GM18909 (cell line): ENCODE data around the gene CNTNAP2.
A peak's percentile ranks its signal among the peaks of the same experiment; 100 is the strongest.

ENCODE experiments used
- ATAC-seq: cut with Tn5 transposase; IDR thresholded peaks from one replicate; pipeline ENCODE4 v1.9.1; 2021; ENCODE audit warnings: mild to moderate bottlenecking; ENCODE audit not compliant: unreplicated experiment, poor library complexity

Gene CNTNAP2

DNA sequence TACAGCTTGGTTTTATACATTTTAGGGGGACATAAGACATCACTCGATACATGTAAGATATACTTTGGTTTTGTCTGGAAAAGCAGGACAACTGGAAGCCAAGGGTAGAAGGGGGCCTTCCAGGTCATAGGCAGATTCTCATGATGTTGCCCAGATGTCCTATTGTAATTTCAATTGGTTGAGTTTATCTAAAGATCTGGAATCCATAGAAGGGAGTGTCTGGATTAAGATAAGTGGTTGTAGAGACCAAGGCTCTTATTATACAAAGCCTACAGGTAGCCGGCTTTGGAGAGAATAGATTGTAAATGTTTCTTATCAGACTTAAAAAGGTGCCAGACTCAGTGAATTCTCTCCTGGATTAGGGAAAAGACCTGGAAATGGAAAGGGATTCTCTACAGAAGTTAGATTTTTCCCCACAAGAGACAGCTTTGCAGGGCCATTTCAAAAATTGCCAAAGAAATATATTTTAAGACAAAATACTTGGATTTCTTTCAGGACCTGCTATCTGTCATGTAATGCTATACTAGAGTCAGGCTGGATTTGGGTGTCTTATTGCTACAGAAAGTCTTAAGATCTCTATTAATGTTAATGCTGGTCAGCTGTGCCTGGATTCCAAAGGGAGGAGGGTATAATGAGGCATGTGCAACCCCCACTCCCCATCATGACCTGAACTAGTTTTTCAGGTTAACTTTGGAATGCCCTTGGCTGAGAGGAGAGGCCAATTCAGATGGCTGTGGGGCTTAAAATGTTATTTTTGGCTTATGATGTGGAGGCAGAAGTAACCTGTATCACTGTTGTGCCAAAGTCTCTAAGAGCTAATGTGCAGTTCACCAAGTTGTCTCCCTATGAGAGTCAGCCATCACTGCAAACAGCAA, 1962.8 kb downstream of the CNTNAP2 start:
- no peak for ATAC-seq

DNA sequence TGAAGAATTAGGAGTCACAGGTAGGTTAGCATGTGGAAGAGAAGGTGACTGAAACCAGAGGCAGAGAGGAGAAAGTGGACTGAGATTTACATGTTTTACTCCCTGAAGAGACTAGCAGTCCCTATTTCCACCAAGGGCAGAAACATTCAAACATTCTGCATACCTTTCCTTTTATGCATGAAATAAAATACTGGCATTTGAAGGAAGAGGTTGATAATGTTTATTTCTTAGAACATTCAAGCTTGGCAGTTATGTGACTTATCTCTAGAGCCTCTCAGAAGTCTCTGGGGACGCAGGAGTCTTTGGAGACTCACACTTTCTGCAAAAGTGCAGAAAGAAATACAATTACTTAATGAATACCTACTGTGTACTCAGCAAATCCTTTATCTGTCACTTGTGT, 1966.8 kb downstream of the CNTNAP2 start:
- no peak for ATAC-seq

DNA sequence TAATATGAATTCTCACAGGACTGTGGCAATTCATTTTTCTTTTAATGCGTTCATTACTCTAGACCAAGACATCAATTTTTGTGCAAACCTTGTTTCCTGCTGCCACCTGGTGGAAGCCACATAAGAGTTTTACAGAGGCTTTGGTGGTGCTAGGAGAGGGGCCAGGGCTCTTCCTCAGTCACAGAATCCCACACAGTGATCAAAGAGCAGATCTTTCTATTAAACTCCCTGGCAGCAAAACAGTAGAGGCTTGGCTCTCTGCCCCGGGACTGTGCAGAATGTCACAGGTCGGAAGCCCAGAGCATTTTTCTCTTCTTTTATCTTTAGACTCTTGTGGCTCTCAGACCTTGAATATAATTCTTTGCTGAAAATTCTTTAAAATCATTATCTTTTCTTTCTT, 1967.5 kb downstream of the CNTNAP2 start:
- ATAC-seq = peak; percentile 69

DNA sequence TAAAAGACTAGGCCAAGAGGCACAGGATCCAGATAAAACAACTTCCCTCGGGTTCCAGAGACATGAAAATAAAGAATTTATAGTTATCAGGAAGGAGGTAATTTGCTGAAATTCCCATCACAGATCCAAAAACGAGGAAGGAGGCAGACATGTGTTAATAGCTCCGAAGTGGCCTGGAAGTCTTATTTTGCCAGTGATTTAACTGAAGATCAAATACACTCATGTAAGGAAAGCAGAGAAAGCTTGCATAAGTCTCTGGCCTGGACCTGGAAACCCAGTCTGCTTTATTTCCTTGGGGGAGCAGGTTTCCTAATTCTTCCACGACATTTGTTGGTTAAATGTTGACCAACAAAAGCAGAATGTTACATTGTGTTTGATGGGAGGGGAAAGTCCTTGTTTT, 1975.3 kb downstream of the CNTNAP2 start:
- no peak for ATAC-seq

DNA sequence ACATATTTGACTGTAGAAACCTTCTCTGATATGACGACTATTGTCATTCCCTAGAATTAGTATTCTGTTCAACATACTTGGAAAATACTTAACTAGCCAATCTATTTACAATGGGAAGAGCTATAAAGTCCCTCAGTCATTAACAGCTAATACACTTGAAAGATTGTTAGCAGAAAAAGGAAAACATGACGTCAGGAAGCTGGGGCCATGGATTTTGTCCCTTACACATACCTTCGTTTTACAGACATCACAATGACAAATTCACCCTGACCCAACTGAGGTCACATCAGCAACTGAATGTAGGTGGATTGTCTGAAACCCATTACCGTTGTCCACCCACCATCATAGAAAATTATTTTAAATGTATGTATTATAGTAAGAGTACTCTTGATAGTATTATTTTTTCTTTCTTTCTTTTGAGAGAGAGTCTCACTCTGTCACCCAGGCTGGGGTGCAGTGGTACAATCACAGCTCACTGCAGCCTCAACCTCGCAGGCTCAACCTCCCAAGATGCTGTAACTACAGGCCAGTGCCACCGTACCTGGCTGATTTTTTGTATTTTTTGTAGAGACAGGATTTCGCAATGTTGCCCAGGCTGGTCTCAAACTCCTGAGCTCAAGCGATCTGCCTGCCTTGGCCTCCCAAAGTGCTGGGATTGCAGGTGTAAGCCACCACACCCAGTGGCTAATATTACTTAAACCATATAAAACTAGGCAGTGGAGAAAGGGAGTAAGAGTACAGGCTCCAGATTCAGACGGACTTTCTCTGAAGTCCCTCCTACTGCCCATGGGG, 1977.0 kb downstream of the CNTNAP2 start:
- ATAC-seq = no peak

DNA sequence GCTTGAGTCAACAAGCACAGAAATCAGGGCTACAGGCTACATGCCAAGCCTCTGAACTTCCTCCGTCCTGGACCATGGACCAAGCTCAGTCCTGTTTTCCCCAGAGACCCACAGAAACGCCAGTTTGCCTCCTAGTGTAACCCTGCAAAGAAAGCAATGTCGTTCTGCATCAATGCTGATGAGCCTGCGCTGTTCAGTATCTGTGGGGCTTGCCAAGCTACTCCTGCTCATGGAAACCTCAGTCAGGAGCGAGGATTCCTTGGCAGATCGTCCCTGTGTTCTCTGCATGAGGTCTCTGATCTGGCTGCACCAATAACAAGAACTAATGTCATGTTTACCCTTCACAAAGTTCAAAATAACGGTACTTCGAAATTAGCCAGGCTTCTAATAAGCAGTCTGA, 1978.5 kb downstream of the CNTNAP2 start:
- no peak for ATAC-seq

DNA sequence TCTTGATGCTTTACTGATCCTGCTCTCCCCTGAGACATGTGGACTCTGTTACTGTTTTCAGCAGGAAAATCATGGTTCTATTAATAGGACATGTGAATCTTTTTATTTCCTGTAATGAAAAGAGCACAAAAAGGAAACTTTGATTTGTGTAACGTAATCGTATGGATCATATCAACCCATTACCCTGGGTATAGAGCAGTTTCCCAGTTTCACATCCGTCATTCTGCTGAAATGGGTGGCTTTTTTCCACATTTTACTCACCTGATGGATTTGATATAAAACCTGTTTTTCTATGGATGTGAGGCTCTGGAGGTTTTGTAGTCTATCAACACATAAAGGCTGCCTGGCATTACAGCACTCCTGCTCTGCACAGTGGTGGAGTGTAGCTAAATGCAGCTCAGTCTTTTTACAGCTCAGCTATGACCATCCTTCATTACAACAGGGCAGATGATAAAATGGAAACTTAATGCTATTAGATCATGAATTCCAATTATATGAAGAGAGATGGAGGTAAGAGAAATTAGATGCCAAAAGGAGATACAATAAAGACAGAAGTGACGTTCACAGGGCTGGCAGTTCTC, 1987.6 kb downstream of the CNTNAP2 start:
- no peak for ATAC-seq

DNA sequence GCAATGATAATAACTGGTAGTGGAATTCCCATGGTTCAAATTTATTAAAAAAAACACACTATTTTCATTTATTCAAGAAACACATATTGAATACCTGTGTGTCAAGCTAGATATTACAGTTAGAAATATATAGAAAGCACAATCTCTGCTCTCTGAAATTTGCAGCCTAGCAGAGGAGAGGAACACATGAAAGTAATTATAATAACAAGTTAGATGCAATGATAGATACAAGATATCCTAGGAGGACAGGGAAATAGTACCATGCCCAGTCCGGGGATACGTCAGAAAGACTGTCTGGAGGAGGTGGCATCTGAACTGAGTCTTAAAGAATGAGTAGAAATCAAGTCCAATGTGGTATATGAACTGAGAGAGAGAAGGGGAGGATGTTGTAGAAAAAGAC, 1988.3 kb downstream of the CNTNAP2 start:
- no peak for ATAC-seq

DNA sequence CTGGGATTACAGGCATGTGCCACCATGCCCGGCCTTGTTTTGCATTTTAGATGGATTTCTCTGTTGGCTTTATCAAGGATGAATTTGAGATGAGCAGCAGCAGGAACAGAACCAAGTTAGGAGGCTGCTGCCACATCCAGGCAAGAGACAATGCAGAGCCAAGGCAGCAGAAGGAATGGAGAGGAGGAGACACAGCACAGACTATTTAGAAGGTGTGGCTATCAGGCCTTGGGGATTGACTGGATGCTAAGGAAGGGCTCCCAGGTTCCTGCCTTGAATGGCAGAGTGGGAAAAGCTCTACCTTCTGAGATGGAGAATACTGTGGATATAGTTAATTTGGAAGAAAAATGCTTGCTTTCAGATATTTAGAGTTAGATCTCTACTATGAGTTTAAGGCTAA, 1989.3 kb downstream of the CNTNAP2 start:
- ATAC-seq = no peak

DNA sequence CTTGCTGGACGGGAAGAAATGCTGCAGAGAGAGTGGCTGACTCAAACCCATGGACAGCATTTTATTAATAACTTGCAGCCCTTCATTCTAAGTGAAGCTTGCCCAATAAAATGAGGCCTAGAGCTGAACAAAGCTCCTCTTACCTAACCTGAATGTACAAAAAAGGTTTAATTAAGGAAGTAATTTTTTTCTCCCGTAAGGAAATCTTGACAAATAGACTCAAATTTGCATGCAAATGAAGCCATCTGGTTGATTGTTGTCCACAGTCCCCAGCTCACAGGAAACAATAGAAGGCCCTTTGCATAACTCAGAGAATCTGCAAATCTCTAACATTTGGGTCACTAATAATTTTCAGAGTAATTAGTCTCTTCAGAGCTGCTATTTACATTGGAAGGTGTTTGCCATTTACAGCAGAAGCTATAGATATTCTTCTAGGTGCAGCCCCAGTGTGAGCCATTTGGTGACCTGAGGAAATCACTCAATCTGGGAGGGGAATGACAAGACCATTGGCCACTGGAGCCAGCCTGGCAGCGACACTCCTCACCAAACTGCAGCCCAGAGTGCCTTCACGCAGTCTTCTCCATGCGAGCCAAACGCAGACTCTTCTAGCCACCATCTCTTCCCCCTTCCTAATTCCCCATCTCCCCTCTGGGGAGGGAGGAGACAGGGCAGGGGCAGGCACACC, 1991.0 kb downstream of the CNTNAP2 start:
- ATAC-seq = no peak

DNA sequence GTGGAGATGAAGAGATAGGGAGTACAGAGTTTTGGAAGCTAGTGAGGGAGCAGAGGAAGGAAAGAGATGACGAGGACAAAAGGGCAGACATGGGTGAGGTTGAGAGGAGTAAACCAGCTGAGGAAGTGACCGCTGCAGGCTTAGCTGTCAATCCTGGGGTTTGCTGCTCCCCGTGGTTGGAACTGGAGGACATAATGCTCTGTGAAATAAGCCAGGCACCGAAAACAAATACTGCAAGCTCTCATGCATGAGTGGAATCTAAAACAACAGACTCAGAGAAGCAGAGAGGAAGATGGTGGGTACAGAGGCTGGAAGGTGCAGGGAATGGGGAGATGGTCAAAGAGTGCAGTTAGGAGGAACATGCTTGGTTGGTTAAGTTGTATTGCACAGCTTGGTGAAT, 1991.8 kb downstream of the CNTNAP2 start:
- no peak for ATAC-seq

DNA sequence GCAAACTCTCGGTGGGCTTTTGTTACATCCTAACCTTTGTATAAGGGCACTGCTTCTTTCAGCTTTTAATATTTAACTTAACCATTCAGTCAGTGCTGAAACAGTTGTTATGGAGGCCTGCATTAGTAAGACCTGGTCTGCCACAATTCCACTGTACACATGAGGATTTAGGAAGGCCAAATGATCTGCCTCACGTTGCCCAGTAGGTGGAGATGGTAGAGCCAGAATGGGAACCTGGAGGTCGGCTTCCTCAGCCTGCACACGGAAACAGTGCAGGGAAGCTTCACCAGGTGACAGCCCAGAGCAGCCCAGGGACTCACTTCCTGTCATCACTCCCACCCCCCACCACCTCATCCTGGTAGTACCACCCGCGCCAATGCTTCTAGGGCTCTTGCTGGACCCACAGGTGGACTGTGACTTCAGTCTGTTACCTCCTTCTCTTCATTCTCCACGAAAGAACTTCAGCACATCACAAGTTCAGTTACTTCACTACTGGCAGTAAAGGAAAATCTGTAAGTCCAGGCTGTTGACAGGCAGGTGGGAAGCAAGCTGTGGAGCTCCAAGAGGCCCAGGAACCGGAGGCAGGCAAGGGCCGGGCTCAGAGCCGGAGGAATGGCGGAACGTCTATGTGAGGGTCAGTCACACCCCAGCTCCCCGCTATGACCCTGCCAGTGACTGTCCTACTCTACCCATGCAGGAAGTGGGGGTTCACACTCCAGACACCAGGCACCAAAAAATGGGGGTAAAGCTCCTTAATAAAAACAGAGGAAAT, 1993.7 kb downstream of the CNTNAP2 start:
- ATAC-seq = no peak

DNA sequence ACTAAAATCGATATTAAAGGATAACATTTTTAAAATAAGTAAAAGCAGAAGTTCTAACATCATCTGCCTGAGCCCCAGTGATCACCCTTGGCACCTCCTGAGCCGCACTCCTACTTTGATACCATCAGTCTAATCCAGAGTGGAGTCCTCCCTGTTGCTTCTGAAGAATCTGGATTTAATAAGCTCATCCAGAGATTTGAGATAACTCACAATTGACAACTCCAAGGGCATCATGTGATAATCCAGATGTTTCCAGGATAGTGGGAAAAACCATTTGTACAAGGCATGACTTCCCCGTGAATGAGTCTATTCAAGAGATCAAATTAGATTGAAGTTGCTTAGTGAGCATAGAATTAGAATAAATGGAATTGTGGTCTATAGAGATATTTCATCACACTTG, 1998.2 kb downstream of the CNTNAP2 start:
- ATAC-seq = no peak

DNA sequence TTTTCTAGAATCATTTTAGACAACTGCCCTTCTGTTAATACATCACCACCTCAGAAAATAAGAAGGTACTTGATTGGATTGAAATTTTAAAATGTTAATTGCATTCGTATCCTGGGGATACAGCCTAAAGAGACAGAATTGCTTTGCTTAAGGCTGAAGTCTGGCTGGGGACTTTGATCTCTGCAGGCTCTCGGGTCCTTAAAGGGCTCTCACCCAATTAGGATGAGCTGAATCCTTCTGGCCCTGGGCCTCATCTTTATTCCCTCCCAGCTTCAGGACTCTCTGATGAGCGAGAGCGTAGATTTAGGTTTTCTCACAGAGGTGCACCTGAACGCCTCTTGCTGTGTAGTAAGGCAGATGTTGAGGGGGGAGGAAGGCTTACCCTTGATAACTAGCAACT, 1998.7 kb downstream of the CNTNAP2 start:
- no peak for ATAC-seq

DNA sequence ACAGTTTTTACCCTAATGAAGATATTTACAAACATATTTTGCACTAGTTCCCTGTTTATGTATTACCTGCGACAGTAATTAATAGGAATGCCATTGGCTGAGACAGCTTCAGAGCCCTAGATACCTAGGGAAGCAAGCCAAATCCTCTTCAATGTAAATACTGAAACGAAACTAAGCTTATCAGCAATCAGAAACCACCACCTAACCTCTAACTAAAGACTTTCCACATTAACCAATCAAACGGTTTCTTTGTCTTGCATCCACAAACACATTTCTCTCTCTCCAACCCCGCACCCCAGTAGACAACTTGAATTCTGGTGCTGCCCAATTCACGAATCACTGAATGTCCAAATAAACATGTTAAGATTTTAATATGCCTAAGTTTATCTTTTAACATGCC, 1999.6 kb downstream of the CNTNAP2 start:
- no peak for ATAC-seq

DNA sequence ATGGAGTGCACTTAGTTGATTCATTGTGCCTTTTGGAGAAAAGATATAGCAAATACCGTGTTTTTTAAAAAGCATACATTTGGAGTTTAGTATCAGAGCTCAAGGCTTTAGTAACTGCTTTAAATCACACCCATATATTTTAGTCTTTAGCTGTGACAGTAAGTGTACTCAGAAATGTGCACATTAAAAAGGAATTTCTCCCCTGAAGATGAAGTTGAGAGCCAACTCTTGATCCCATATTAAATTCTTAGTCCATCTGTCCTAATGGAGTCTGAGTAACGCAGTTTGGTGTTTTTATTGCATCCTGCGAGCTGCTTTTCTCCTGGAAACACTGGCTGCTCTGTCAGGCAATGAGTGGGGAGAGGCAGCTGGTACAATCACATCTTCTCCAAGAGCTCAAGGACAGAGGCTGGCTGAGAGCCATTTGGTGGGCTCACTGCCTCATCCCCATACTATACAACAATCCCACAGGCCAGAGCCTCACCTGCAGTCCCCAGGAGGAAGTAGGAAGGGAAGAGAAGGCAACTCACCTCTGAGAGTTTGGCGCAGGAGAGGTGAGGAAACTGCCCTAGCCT, 2000.3 kb downstream of the CNTNAP2 start:
- no peak for ATAC-seq

DNA sequence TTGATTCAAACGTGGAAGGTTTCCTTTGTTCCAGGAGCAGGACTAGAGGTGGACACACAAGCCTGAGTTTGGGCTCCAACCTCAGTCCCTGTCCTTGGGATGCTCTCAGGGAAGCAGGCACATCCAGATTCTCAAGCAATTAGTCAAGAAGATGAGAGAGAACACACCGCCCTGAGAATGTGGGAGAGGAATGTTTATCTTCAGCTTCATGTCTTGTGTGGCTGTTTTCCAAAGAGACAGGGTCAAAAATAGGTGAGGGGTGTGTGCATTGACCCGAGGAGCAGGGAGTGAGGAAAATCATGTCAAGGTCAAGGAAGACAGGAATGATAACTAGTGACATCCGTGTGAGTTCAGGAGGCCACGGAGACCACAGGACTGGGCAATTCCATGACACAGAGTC, 2001.8 kb downstream of the CNTNAP2 start:
- no peak for ATAC-seq

DNA sequence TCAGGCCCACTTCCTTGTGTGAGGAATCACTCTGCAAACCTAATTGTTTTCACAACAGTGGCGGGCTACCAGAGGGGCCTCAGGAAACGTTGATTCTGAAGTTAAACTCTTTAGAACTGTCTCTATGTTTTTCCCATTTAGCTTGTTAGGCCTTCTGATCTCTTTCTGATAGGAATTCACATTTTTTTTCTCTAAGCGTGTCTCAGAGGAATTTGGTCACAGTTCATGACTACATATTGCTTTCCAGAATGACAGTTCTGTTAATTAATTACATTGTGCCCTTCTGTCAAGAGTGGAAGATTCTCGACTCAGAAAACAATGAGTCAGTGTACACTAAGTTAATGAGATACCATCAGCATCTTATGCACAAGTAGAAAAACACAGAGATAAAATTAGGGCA, 2004.8 kb downstream of the CNTNAP2 start:
- no peak for ATAC-seq

DNA sequence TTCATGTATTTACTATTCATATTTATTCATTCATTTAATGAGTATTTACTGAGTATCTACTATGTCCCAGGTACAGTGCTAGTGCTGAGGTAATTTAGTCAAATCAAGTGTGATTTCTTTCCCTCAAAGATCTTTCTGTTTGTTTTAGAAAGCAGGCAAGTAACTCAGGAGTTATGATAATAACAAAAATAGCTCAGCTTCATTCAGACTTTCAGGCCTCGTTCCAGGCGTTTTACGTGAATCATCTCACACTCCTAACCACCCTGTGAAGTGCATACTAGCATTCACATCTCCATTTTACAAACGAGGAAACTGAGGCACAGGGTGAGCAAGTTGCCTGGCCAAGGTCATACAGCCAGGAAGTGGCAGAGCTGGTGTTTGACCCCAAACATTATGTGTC, 2005.2 kb downstream of the CNTNAP2 start:
- no peak for ATAC-seq

DNA sequence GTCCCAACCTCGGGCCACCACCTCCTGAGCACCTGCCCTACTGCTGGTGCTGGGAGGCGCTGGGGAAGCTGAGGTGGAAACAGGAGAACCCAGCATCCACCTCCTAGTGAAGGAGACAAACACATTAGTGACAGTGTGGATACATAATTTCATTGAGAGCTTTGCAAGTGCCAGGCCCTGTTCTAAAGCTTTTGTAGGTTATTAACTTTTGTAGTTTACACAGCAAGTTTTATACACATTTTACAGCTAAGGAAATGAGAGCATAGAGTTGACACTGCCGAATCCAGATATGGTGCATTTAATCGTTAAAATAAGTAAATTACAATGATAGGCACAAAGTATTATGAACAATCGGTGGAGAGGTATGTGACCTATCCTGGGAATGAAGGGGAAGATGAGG, 2007.9 kb downstream of the CNTNAP2 start:
- no peak for ATAC-seq
